H9 (cell line): ENCODE data around the gene ARPP21. TPM values are rescaled to one million over a fixed set of nuclear protein-coding genes. Genes with fewer than 3 reads are reported as not detected.

Experiments used
- DNase-seq: peaks from one replicate; pipeline ENCODE4 v3.0.0-alpha.2; 2017
- H2AFZ ChIP-seq: one replicate; pipeline ENCODE4 v1.6.1; 2013; ENCODE audit warnings: mild to moderate bottlenecking, low read length, control low read depth, moderate library complexity
- H2AK5ac ChIP-seq: 2 replicates; pipeline ENCODE4 v1.6.1; 2013; ENCODE audit warnings: low read length, control low read depth, mixed read lengths; ENCODE audit not compliant: insufficient read length
- H2BK120ac ChIP-seq: one replicate; pipeline ENCODE4 v1.6.1; 2013; ENCODE audit warnings: low read depth, mild to moderate bottlenecking, low read length, control low read depth, inconsistent platforms; ENCODE audit not compliant: poor library complexity, severe bottlenecking
- H2BK12ac ChIP-seq: 2 replicates; pipeline ENCODE4 v1.6.1; 2013; ENCODE audit warnings: low read length, control low read depth, mixed read lengths, low read depth; ENCODE audit not compliant: insufficient read length
- H2BK15ac ChIP-seq: 2 replicates; pipeline ENCODE4 v1.6.1; 2013; ENCODE audit warnings: low read depth, low read length, control low read depth
- H2BK20ac ChIP-seq: one replicate; pipeline ENCODE4 v1.6.1; 2013; ENCODE audit warnings: low read depth, mild to moderate bottlenecking, low read length, control low read depth, inconsistent platforms; ENCODE audit not compliant: poor library complexity, severe bottlenecking
- H2BK5ac ChIP-seq: 2 replicates; pipeline ENCODE4 v1.6.1; 2013; ENCODE audit warnings: low read length, control low read depth, mixed read lengths; ENCODE audit not compliant: insufficient read length
- H3K14ac ChIP-seq: 2 replicates; pipeline ENCODE4 v1.6.1; 2013; ENCODE audit warnings: low read length, control low read depth; ENCODE audit not compliant: insufficient read depth
- H3K18ac ChIP-seq: 2 replicates; pipeline ENCODE4 v1.6.1; 2013; ENCODE audit warnings: low read depth, mild to moderate bottlenecking, mixed read lengths, low read length, control low read depth; ENCODE audit not compliant: insufficient read length
- H3K23ac ChIP-seq: 2 replicates; pipeline ENCODE4 v1.6.1; 2013; ENCODE audit warnings: low read length, control low read depth, mixed read lengths, low read depth; ENCODE audit not compliant: insufficient read length
- H3K23me2 ChIP-seq: 2 replicates; pipeline ENCODE4 v1.6.1; 2013; ENCODE audit warnings: low read depth, mild to moderate bottlenecking, mixed read lengths, low read length, control low read depth; ENCODE audit not compliant: insufficient read length, poor library complexity, severe bottlenecking
- H3K27ac ChIP-seq: 2 replicates; pipeline ENCODE4 v1.5.1; 2013; ENCODE audit warnings: low read length, control low read depth, mixed read lengths, low read depth; ENCODE audit not compliant: insufficient read length
- H3K27me3 ChIP-seq: 2 replicates; pipeline ENCODE4 v1.6.1; 2013; ENCODE audit warnings: low read length, control low read depth, inconsistent platforms; ENCODE audit not compliant: insufficient read depth
- H3K4ac ChIP-seq: 2 replicates; pipeline ENCODE4 v1.6.1; 2013; ENCODE audit warnings: low read depth, mild to moderate bottlenecking, control low read depth, inconsistent platforms, low read length, moderate library complexity
- H3K4me1 ChIP-seq: 2 replicates; pipeline ENCODE4 v1.6.1; 2013; ENCODE audit warnings: low read length, control low read depth, inconsistent platforms; ENCODE audit not compliant: insufficient read depth
- H3K4me2 ChIP-seq: 2 replicates; pipeline ENCODE4 v1.6.1; 2013; ENCODE audit warnings: low read length, control low read depth, mixed read lengths; ENCODE audit not compliant: insufficient read length, insufficient read depth
- H3K56ac ChIP-seq: 2 replicates; pipeline ENCODE4 v1.6.1; 2013; ENCODE audit warnings: low read depth, mild to moderate bottlenecking, mixed read lengths, low read length, control low read depth; ENCODE audit not compliant: insufficient read length
- H3K79me1 ChIP-seq: 2 replicates; pipeline ENCODE4 v1.6.1; 2013; ENCODE audit warnings: low read depth, mild to moderate bottlenecking, moderate library complexity, low read length, control low read depth, inconsistent platforms; ENCODE audit not compliant: insufficient read depth, poor library complexity, severe bottlenecking
- H3K79me2 ChIP-seq: 2 replicates; pipeline ENCODE4 v1.6.1; 2013; ENCODE audit warnings: low read length, control low read depth, inconsistent platforms; ENCODE audit not compliant: insufficient read depth
- H3K9ac ChIP-seq: 2 replicates; pipeline ENCODE4 v1.6.1; 2013; ENCODE audit warnings: low read length, control low read depth, mixed read lengths; ENCODE audit not compliant: insufficient read length; ENCODE audit errors: extremely low read depth
- H3K9me3 ChIP-seq: one replicate; pipeline ENCODE4 v1.6.1; 2013; ENCODE audit warnings: low read depth, low read length, inconsistent platforms; ENCODE audit not compliant: control insufficient read depth
- H3T11ph ChIP-seq: one replicate; pipeline ENCODE4 v1.6.1; 2013; ENCODE audit warnings: mild to moderate bottlenecking, low read length, control low read depth, inconsistent platforms
- H4K20me1 ChIP-seq: one replicate; pipeline ENCODE4 v1.6.1; 2013; ENCODE audit not compliant: control insufficient read depth, insufficient read length, insufficient read depth
- H4K5ac ChIP-seq: 2 replicates; pipeline ENCODE4 v1.6.1; 2013; ENCODE audit warnings: low read depth, mild to moderate bottlenecking, mixed read lengths, low read length, control low read depth; ENCODE audit not compliant: insufficient read length
- H4K8ac ChIP-seq: replicated peaks from 2 replicates; pipeline ENCODE4 v1.6.1; 2013; ENCODE audit warnings: low read length, control low read depth, mixed read lengths, low read depth; ENCODE audit not compliant: insufficient read length
- H4K91ac ChIP-seq: 2 replicates; pipeline ENCODE4 v1.6.1; 2013; ENCODE audit warnings: low read depth, mild to moderate bottlenecking, moderate library complexity, mixed read lengths, low read length, control low read depth; ENCODE audit not compliant: insufficient read length
- H3K27ac Mint-ChIP-seq, 3 experiments: 2 replicates in 2 of 3; 3 replicates in 1 of 3; pipeline ENCODE4 v1.8.0; 2020 to 2021; ENCODE audit warnings: mixed read lengths in 3 of 3, mild to moderate bottlenecking in 1 of 3, moderate library complexity in 1 of 3
- H3K27me3 Mint-ChIP-seq: 2 replicates; pipeline ENCODE4 v1.8.0; 2021; ENCODE audit warnings: low read depth, mild to moderate bottlenecking, moderate library complexity, mixed read lengths
- H3K36me3 Mint-ChIP-seq, 3 experiments: 2 replicates in 2 of 3; 3 replicates in 1 of 3; pipeline ENCODE4 v1.8.0; 2020 to 2021; ENCODE audit warnings: low read depth in 3 of 3, mixed read lengths in 3 of 3; ENCODE audit not compliant: insufficient read depth in 1 of 3
- H3K4me1 Mint-ChIP-seq, 2 experiments: 2 replicates each; pipeline ENCODE4 v1.8.0; 2020; ENCODE audit warnings: mixed read lengths in 2 of 2
- H3K4me3 Mint-ChIP-seq, 2 experiments: 2 replicates in 1 of 2; 3 replicates in 1 of 2; pipeline ENCODE4 v1.8.0; 2020 to 2021; ENCODE audit warnings: mild to moderate bottlenecking in 2 of 2, mixed read lengths in 2 of 2, moderate library complexity in 1 of 2
- H3K9me3 Mint-ChIP-seq, 2 experiments: 2 replicates in 1 of 2; 3 replicates in 1 of 2; pipeline ENCODE4 v1.8.0; 2020; ENCODE audit warnings: mild to moderate bottlenecking in 2 of 2, mixed read lengths in 2 of 2, moderate library complexity in 1 of 2
- CTCF ChIP-seq: fragments of 200-600 bp; sonication (generic); conservative IDR thresholded peaks from 3 replicates; pipeline ENCODE4 v1.8.0; 2021; ENCODE audit warnings: antibody characterized with exemption, mild to moderate bottlenecking
- WGBS: extraction: QIAGEN DNeasy Blood & Tissue Kit; methylation state at CpG from one replicate; pipeline ENCODE4 v1.1.7; 2013; ENCODE audit warnings: missing lambda C conversion rate, low lambda C conversion rate, mixed read lengths; ENCODE audit not compliant: insufficient read length; ENCODE audit errors: extremely low coverage; 5-methylcytosine and 5-hydroxymethylcytosine counted together
- total RNA-seq: library from RNA; stranded (reverse); gene quantifications from 2 replicates; pipeline ENCODE4 v1.2.1, GENCODE V29; 2021

ARPP21 gene
- total RNA-seq, 1 experiment from 2014 or later, result not detected

GRCh38 chr3:35760146-35760545 lies 120.8 kb downstream of the ARPP21 start:
- no peak overlapping the region for H3K14ac ChIP-seq
- no peak overlapping the region for H4K5ac ChIP-seq
- no peak overlapping the region for H2BK20ac ChIP-seq
- no CpG with 5 or more reads among the region's 4 CpGs for WGBS
- Mint-ChIP-seq H3K9me3 (no peaks in the 10 kb centered on the region), H3K4me3 (no peak overlapping the region), H3K27ac (peak overlapping the region in 1 of 3 experiments; percentile 84; a peak in 1 of 7 replicates), H3K4me1 (peaks cover 13 to 14% of the 10 kb centered on the region in 2 experiments), H3K36me3 (no peaks in the 10 kb centered on the region), H3K27me3 (peaks cover 7% of the 10 kb centered on the region)
- H4K91ac ChIP-seq, result no peak overlapping the region
- no peak overlapping the region for H2BK15ac ChIP-seq
- no peaks in the 10 kb centered on the region for H3K79me1 ChIP-seq
- H2AFZ ChIP-seq, result no peak overlapping the region
- H4K20me1 ChIP-seq, result no peaks in the 10 kb centered on the region
- no peaks in the 10 kb centered on the region for H3K9me3 ChIP-seq
- no peak overlapping the region for H2BK5ac ChIP-seq
- no peak overlapping the region for H3T11ph ChIP-seq
- no peak overlapping the region for H2BK12ac ChIP-seq
- H3K56ac ChIP-seq, result no peak overlapping the region
- H3K4me2 ChIP-seq, result no peak overlapping the region
- no peak for DNase-seq
- no peak overlapping the region for H3K4ac ChIP-seq
- no peak overlapping the region for H2AK5ac ChIP-seq
- no peaks in the 10 kb centered on the region for H3K79me2 ChIP-seq
- H3K27me3 ChIP-seq, result no peaks in the 10 kb centered on the region
- H3K9ac ChIP-seq, result no peak overlapping the region
- no peak overlapping the region for H3K23ac ChIP-seq
- no peak overlapping the region for H4K8ac ChIP-seq
- no peak overlapping the region for H3K27ac ChIP-seq
- H3K4me1 ChIP-seq, result no peaks in the 10 kb centered on the region
- H2BK120ac ChIP-seq, result no peak overlapping the region
- no peaks in the 10 kb centered on the region for H3K23me2 ChIP-seq
- TF ChIP-seq CTCF, result no peak
- no peak overlapping the region for H3K18ac ChIP-seq
